Measurements from ENCODE around the gene CATSPERE.

GRCh38 chr1:244552336-244552735, 91.3 kb downstream of the CATSPERE start:
- TF ChIP-seq CTCF (IDR thresholded peaks at IDR 0.05), result no peak
- TF ChIP-seq EP300 (IDR thresholded peaks at IDR 0.05), result no peak
- TF ChIP-seq POLR2A (IDR thresholded peaks at IDR 0.05), result no peak
